K562 (cell line): ENCODE results near the gene LAMB1. TPM values are rescaled to one million over a fixed set of nuclear protein-coding genes. Genes with fewer than 3 reads are reported as not detected.

Experiments used
- ATAC-seq: fragments of 200-7000 bp; cut with Tn5 transposase; 3 replicates; pipeline ENCODE4 v1.9.1; 2020; ENCODE audit warnings: moderate library complexity
- BruUV-seq: library from RNA; stranded (reverse); fragments of 400-500 nt; replicated peaks from 2 replicates; lab custom pipeline; 2021; lab: Mats Ljungman, UMichigan
- CTCF ChIA-PET: fragments of 300-600 bp; formaldehyde crosslinking; extraction: SDS; loops from one replicate; lab custom pipeline; 2021; ENCODE audit warnings: low intra/inter-chr PET ratio; lab: Yijun Ruan, JAX
- POLR2A ChIA-PET: fragments of 300-600, 350-650 bp; sonication (Branson Sonifier 250); formaldehyde crosslinking; extraction: SDS; loops from one replicate; lab custom pipeline; 2021; ENCODE audit warnings: antibody characterized with exemption, inconsistent platforms; lab: Yijun Ruan, JAX
- DNase-seq, 4 experiments: peaks; one replicate each; pipeline versions ENCODE4 v3.0.0 to v3.0.0-alpha.2; 2011 to 2018; ENCODE audit warnings: low spot score in 3 of 4, mixed read lengths in 3 of 4; ENCODE audit errors: extremely low read depth in 1 of 4
- FAIRE-seq: peaks from 2 replicates; lab custom pipeline; 2011; peaks lifted over from hg19 to GRCh38; lab: Jason Lieb, UNC
- H2AFZ ChIP-seq: 2 replicates; pipeline ENCODE4 v1.6.0; 2011; ENCODE audit warnings: low read depth, low read length, control low read depth, inconsistent platforms
- H3K27ac ChIP-seq: fragments of 200-600 bp; 3 replicates; pipeline ENCODE4 v1.8.0; 2011; ENCODE audit warnings: low read depth, mild to moderate bottlenecking, control low read depth, inconsistent platforms, low read length, moderate library complexity, mixed read lengths; ENCODE audit errors: extremely low read depth
- H3K27me3 ChIP-seq, 2 experiments: fragments of 300-600 bp in 1 of 2; 2 replicates in 1 of 2; 3 replicates in 1 of 2; pipeline versions ENCODE4 v1.6.0 to v1.8.0; 2011; ENCODE audit warnings: inconsistent platforms in 2 of 2, low read length in 2 of 2, mild to moderate bottlenecking in 1 of 2, mixed read lengths in 1 of 2, moderate library complexity in 1 of 2; ENCODE audit not compliant: control insufficient read depth in 2 of 2, insufficient read depth in 2 of 2
- H3K36me3 ChIP-seq: fragments of 300-600 bp; 3 replicates; pipeline ENCODE4 v1.8.0; 2011; ENCODE audit warnings: mild to moderate bottlenecking, low read length, inconsistent platforms; ENCODE audit not compliant: control insufficient read depth, insufficient read depth
- H3K4me1 ChIP-seq, 2 experiments: fragments of 200-600 bp in 1 of 2; replicated peaks in 1 of 2; 2 replicates in 1 of 2; 3 replicates in 1 of 2; pipeline versions ENCODE4 v1.5.1 to v1.8.0; 2011; ENCODE audit warnings: inconsistent platforms in 2 of 2, low read length in 2 of 2, mild to moderate bottlenecking in 1 of 2, mixed read lengths in 1 of 2, moderate library complexity in 1 of 2; ENCODE audit not compliant: control insufficient read depth in 2 of 2, insufficient read depth in 2 of 2
- H3K4me2 ChIP-seq: 2 replicates; pipeline ENCODE4 v1.6.1; 2011; ENCODE audit warnings: low read length, control low read depth, inconsistent platforms, mixed read lengths; ENCODE audit not compliant: insufficient read depth
- H3K4me3 ChIP-seq: fragments of 200-600 bp; sonication (generic), shearing (Covaris generic); 2 replicates; pipeline ENCODE4 v1.5.1; 2016; ENCODE audit warnings: control low read depth, inconsistent platforms
- H3K79me2 ChIP-seq: fragments of 200-600 bp; 3 replicates; pipeline ENCODE4 v1.8.0; 2011; ENCODE audit warnings: low read length, inconsistent platforms; ENCODE audit not compliant: control insufficient read depth, insufficient read depth
- H3K9ac ChIP-seq, 2 experiments: 2 replicates each; pipeline versions ENCODE4 v1.6.0 to v1.6.1; 2011; ENCODE audit warnings: low read depth in 2 of 2, low read length in 2 of 2, control low read depth in 1 of 2, inconsistent platforms in 1 of 2, mild to moderate bottlenecking in 1 of 2, mixed read lengths in 1 of 2; ENCODE audit not compliant: insufficient read depth in 1 of 2
- H3K9me1 ChIP-seq: one replicate; pipeline ENCODE4 v1.6.0; 2011; ENCODE audit warnings: inconsistent platforms, mild to moderate bottlenecking, low read length, moderate library complexity; ENCODE audit not compliant: control insufficient read depth, insufficient read depth
- H3K9me3 ChIP-seq: replicated peaks from 2 replicates; pipeline ENCODE4 v1.5.1; 2011; ENCODE audit warnings: low read depth, low read length, inconsistent platforms; ENCODE audit not compliant: control insufficient read depth, insufficient read depth
- H4K20me1 ChIP-seq: replicated peaks from 2 replicates; pipeline ENCODE4 v1.6.1; 2011; ENCODE audit warnings: low read length, inconsistent platforms, mixed read lengths; ENCODE audit not compliant: control insufficient read depth, insufficient read depth
- FOXO4 ChIP-seq: fragments of 450-650 bp; formaldehyde crosslinking; IDR thresholded peaks from 2 replicates; pipeline ENCODE4 v1.4.0; 2020; ENCODE audit warnings: mild to moderate bottlenecking, moderate library complexity
- NFIC ChIP-seq: fragments of 450-650 bp; IDR thresholded peaks from 2 replicates; pipeline ENCODE4 v1.6.1; 2017; ENCODE audit warnings: mild to moderate bottlenecking, inconsistent platforms
- ZC3H8 ChIP-seq: fragments of 450-650 bp; IDR thresholded peaks from 2 replicates; pipeline ENCODE4 v1.6.1; 2017
- ZZZ3 ChIP-seq: fragments of 450-650 bp; IDR thresholded peaks from 2 replicates; pipeline ENCODE4 v1.6.1; 2016; ENCODE audit warnings: antibody characterized with exemption, mild to moderate bottlenecking, moderate library complexity
- WGBS: fragments of 100-300 bp; shearing (Covaris generic); methylation state at CpG from one replicate; pipeline ENCODE4 v1.1.6; 2016; ENCODE audit warnings: low coverage, mixed read lengths; ENCODE audit not compliant: insufficient coverage; ENCODE audit errors: missing lambda C conversion rate; 5-methylcytosine and 5-hydroxymethylcytosine counted together
- in situ Hi-C: fragments of 300-500 bp; cut with MboI; formaldehyde crosslinking; loops from 4 replicates; pipeline ENCODE4 v1.15.0; 2018; ENCODE audit warnings: inconsistent platforms, mixed read lengths
- intact Hi-C: fragments of 100-400 bp; cut with micrococcal nuclease; formaldehyde crosslinking; loops from 2 replicates; pipeline ENCODE4 v1.14.2; 2022
- polyA plus RNA-seq, 8 experiments: library from polyadenylated mRNA; depleted of rRNA in 4 of 8; stranded (reverse) in 5 of 8; unstranded in 3 of 8; fragments of >200 nt; fragmentation: Nextera tagmentation in 2 of 8; fragmentation: Illumina TruSeq in 1 of 8; extraction: Ambion mirVana in 2 of 8; extraction: Trizol in 1 of 8; gene quantifications; 2 replicates each; pipeline versions ENCODE4 v1.2.1 to v1.2.3, GENCODE V29; 2011 to 2014; ENCODE audit warnings: inconsistent platforms in 1 of 8, missing spikeins in 1 of 8
- total RNA-seq, 7 experiments: library from RNA; depleted of rRNA in 6 of 7; stranded (reverse); fragments of >200 nt in 6 of 7; fragmentation: Illumina TruSeq in 2 of 7; extraction: Trizol in 2 of 7; gene quantifications; 2 replicates each; pipeline versions ENCODE4 v1.2.1 to v1.2.3, GENCODE V29; 2011 to 2021; ENCODE audit warnings: low replicate concordance in 1 of 7

The LAMB1 gene
- total and polyA plus RNA-seq, 9 of the 15 experiments (the other 6 are each of a cell fraction or from before 2014, with no cell fraction given): 6.0 to 17.7 (median 12.3) TPM

DNA sequence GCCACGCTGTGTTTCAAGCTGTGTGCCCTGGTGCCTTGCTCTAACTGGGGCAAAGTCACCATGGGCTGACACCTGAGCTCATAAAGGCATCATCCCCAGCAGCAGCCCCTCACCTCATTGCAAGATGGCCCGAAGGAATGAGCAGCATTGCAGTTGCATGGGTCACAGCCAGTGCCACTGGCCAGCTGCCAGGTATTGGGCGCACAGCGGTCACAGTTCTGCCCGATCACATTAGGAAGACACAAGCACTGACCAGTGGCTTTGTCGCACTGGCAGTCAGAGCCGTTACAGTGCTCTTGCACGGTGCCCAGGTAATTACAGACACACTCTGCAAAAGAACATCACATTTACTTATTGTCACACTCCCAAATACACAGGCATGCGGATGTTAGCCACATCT is 51.1 kb downstream of the LAMB1 start:
- POLR2A ChIA-PET: interaction anchor here (0.6 to 1.7 kb wide), 2 partner anchors 13 to 121 kb away, joined by 3 to 5 read pairs; no protein-coding TSS in a partner anchor
- no peak overlapping the region for H3K4me2 ChIP-seq
- FAIRE-seq (no peak), DNase-seq (no peak)
- H3K4me3 ChIP-seq: no peak overlapping the region
- CTCF ChIA-PET: no interaction called here
- H3K9me3 ChIP-seq: no peaks in the 10 kb centered on the region
- intact Hi-C loops (no loop called here), in situ Hi-C loops (no loop called here)
- H3K4me1 ChIP-seq: peaks cover 0 to 3% of the 10 kb centered on the region in 2 experiments; a peak in 1 of 5 replicates
- no peaks in the 10 kb centered on the region for H3K79me2 ChIP-seq
- H3K27ac ChIP-seq: no peak overlapping the region
- H3K9me1 ChIP-seq: no peaks in the 10 kb centered on the region
- H2AFZ ChIP-seq: no peak overlapping the region
- TF ChIP-seq NFIC: peak; percentile 57; the same call in 1 of the 2 replicates
- TF ChIP-seq FOXO4 (CRISPR knock-in tag): no peak
- no peak for TF ChIP-seq ZZZ3
- no peak for TF ChIP-seq ZC3H8
- TF ChIP-seq, all 486 proteins: peak for 1
- H3K27me3 ChIP-seq: no peaks in the 10 kb centered on the region
- no peaks in the 10 kb centered on the region for H4K20me1 ChIP-seq
- ATAC-seq: no peak
- BruUV-seq: no TSS peak
- WGBS: 69% methylated on average over 9 of the region's 9 CpGs
- H3K9ac ChIP-seq: 0 out of 4 replicates have a peak overlapping the region, but pooled peaks of 1 of the 2 experiments have one; percentile 5
- H3K36me3 ChIP-seq: peaks cover 9% of the 10 kb centered on the region; the same call in 1 of the 3 replicates
